ENCODE measurements around the gene CDIP1.
A peak's percentile ranks its signal among the peaks of the same experiment; 100 is the strongest.

- no peak for TF ChIP-seq HNF4A (conservative IDR thresholded peaks at IDR 0.05)
- TF ChIP-seq, protein P1, sequence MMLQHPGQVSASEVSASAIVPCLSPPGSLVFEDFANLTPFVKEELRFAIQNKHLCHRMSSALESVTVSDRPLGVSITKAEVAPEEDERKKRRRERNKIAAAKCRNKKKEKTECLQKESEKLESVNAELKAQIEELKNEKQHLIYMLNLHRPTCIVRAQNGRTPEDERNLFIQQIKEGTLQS (IDR thresholded peaks at IDR 0.05), result no peak
- TF ChIP-seq, protein P2, sequence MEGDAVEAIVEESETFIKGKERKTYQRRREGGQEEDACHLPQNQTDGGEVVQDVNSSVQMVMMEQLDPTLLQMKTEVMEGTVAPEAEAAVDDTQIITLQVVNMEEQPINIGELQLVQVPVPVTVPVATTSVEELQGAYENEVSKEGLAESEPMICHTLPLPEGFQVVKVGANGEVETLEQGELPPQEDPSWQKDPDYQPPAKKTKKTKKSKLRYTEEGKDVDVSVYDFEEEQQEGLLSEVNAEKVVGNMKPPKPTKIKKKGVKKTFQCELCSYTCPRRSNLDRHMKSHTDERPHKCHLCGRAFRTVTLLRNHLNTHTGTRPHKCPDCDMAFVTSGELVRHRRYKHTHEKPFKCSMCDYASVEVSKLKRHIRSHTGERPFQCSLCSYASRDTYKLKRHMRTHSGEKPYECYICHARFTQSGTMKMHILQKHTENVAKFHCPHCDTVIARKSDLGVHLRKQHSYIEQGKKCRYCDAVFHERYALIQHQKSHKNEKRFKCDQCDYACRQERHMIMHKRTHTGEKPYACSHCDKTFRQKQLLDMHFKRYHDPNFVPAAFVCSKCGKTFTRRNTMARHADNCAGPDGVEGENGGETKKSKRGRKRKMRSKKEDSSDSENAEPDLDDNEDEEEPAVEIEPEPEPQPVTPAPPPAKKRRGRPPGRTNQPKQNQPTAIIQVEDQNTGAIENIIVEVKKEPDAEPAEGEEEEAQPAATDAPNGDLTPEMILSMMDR (IDR thresholded peaks at IDR 0.05; ENCODE audit: low read depth, low read length, missing input control), result peak; percentile 15
- TF ChIP-seq, protein P3, sequence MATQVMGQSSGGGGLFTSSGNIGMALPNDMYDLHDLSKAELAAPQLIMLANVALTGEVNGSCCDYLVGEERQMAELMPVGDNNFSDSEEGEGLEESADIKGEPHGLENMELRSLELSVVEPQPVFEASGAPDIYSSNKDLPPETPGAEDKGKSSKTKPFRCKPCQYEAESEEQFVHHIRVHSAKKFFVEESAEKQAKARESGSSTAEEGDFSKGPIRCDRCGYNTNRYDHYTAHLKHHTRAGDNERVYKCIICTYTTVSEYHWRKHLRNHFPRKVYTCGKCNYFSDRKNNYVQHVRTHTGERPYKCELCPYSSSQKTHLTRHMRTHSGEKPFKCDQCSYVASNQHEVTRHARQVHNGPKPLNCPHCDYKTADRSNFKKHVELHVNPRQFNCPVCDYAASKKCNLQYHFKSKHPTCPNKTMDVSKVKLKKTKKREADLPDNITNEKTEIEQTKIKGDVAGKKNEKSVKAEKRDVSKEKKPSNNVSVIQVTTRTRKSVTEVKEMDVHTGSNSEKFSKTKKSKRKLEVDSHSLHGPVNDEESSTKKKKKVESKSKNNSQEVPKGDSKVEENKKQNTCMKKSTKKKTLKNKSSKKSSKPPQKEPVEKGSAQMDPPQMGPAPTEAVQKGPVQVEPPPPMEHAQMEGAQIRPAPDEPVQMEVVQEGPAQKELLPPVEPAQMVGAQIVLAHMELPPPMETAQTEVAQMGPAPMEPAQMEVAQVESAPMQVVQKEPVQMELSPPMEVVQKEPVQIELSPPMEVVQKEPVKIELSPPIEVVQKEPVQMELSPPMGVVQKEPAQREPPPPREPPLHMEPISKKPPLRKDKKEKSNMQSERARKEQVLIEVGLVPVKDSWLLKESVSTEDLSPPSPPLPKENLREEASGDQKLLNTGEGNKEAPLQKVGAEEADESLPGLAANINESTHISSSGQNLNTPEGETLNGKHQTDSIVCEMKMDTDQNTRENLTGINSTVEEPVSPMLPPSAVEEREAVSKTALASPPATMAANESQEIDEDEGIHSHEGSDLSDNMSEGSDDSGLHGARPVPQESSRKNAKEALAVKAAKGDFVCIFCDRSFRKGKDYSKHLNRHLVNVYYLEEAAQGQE (IDR thresholded peaks at IDR 0.05), result no peak
- no peak for TF ChIP-seq TAF1 (conservative IDR thresholded peaks at IDR 0.05)
- no peak for TF ChIP-seq SP1 (IDR thresholded peaks at IDR 0.05)
Observed at GRCh38 chr16:4477966-4478365, 60.6 kb downstream of the CDIP1 start.
